HG03039 (cell line): ENCODE results near the gene ACYP2.
"Not testable (repeated sequence)": the region's sequence is repeated elsewhere in the genome, so short reads cannot be mapped to it uniquely, and the experiment has no call there.

Experiments used
- ATAC-seq: cut with Tn5 transposase; IDR thresholded peaks from one replicate; pipeline ENCODE4 v1.9.1; 2021; ENCODE audit warnings: mild to moderate bottlenecking, moderate library complexity; ENCODE audit not compliant: unreplicated experiment

ACYP2 gene

GRCh38 chr2:54313147-54313546 lies 197.7 kb downstream of the ACYP2 start:
- ATAC-seq, result no peak

GRCh38 chr2:54317973-54318372 lies 202.6 kb downstream of the ACYP2 start:
- ATAC-seq, result no peak

GRCh38 chr2:54318821-54319220 lies 203.4 kb downstream of the ACYP2 start:
- no peak for ATAC-seq

GRCh38 chr2:54321047-54321446 lies 205.6 kb downstream of the ACYP2 start:
- no peak for ATAC-seq

- ATAC-seq, result not testable (repeated sequence)
Observed at GRCh38 chr2:54324517-54324916, 209.1 kb downstream of the ACYP2 start.

GRCh38 chr2:54325148-54325547 lies 209.7 kb downstream of the ACYP2 start:
- no peak for ATAC-seq

GRCh38 chr2:54329482-54330161 lies 214.2 kb downstream of the ACYP2 start:
- ATAC-seq, result no peak

- ATAC-seq, result peak; percentile 97
Observed at GRCh38 chr2:54330162-54330925, 214.9 kb downstream of the ACYP2 start.

- ATAC-seq, result peak; percentile 8
Observed at GRCh38 chr2:54330926-54331835, 215.8 kb downstream of the ACYP2 start.

GRCh38 chr2:54332386-54332785 lies 217.0 kb downstream of the ACYP2 start:
- ATAC-seq, result no peak

GRCh38 chr2:54336136-54336976 lies 220.9 kb downstream of the ACYP2 start:
- ATAC-seq, result no peak

- no peak for ATAC-seq
Observed at GRCh38 chr2:54336977-54337255, 221.5 kb downstream of the ACYP2 start.

- no peak for ATAC-seq
Observed at GRCh38 chr2:54341656-54342055, 226.2 kb downstream of the ACYP2 start.

- no peak for ATAC-seq
Observed at GRCh38 chr2:54342603-54343002, 227.2 kb downstream of the ACYP2 start.

- ATAC-seq, result no peak
Observed at GRCh38 chr2:54347622-54348021, 232.2 kb downstream of the ACYP2 start.

- ATAC-seq, result no peak
Observed at GRCh38 chr2:54348646-54349045, 233.2 kb downstream of the ACYP2 start.

GRCh38 chr2:54350426-54350825 lies 235.0 kb downstream of the ACYP2 start:
- no peak for ATAC-seq

GRCh38 chr2:54353216-54353615 lies 237.8 kb downstream of the ACYP2 start:
- no peak for ATAC-seq
